HepG2 (cell line): ENCODE measurements around the gene PPIC.

ENCODE experiments used
- CBX2 ChIP-seq, 2 experiments: fragments of 200-600 bp in 1 of 2; sonication (generic); formaldehyde crosslinking in 1 of 2; IDR thresholded peaks; 2 replicates each; pipeline versions ENCODE4 v1.7.0 to v1.8.1; 2018 to 2022; ENCODE audit warnings: low read depth in 2 of 2, low read length in 1 of 2, mild to moderate bottlenecking in 1 of 2, missing genetic modification reagents in 1 of 2
- CEBPB ChIP-seq: IDR thresholded peaks from 2 replicates; pipeline ENCODE4 v1.6.1; 2011; ENCODE audit warnings: low read depth, low read length, improper control_type of control experiment, borderline replicate concordance
- JARID2 ChIP-seq: sonication (generic); formaldehyde crosslinking; IDR thresholded peaks from 2 replicates; pipeline ENCODE4 v1.8.1; 2023; ENCODE audit warnings: missing genetic modification reagents, inconsistent platforms; ENCODE audit not compliant: insufficient replicate concordance
- JUND ChIP-seq: sonication (generic); formaldehyde crosslinking; IDR thresholded peaks from 2 replicates; pipeline ENCODE4 v1.8.0; 2022; ENCODE audit warnings: mild to moderate bottlenecking, missing genetic modification reagents
- KDM1A ChIP-seq: IDR thresholded peaks from 2 replicates; pipeline ENCODE4 v1.6.1; 2016; ENCODE audit warnings: missing compliant biosample characterization
- KIAA2018 ChIP-seq: sonication (generic); formaldehyde crosslinking; IDR thresholded peaks from 2 replicates; pipeline ENCODE4 v1.5.0; 2020; ENCODE audit warnings: mild to moderate bottlenecking, missing genetic modification reagents, borderline replicate concordance
- MAX ChIP-seq: IDR thresholded peaks from 2 replicates; pipeline ENCODE4 v1.6.1; 2012; ENCODE audit warnings: inconsistent platforms
- NFE2 ChIP-seq: sonication (generic); formaldehyde crosslinking; IDR thresholded peaks from 2 replicates; pipeline ENCODE4 v1.4.0; 2020; ENCODE audit warnings: missing genetic modification reagents
- PRDM4 ChIP-seq: sonication (generic); formaldehyde crosslinking; IDR thresholded peaks from 2 replicates; pipeline ENCODE4 v1.9.0; 2021; ENCODE audit warnings: missing genetic modification reagents, borderline replicate concordance
- REST ChIP-seq, 2 experiments: IDR thresholded peaks; 2 replicates each; pipeline ENCODE4 v1.6.1; 2011 to 2012; ENCODE audit warnings: low read length in 2 of 2, borderline replicate concordance in 1 of 2, low read depth in 1 of 2, mild to moderate bottlenecking in 1 of 2, moderate library complexity in 1 of 2
- TCF7 ChIP-seq: sonication (generic); IDR thresholded peaks from 2 replicates; pipeline ENCODE4 v1.6.1; 2016; ENCODE audit warnings: antibody characterized with exemption, low read depth
- TERF1 ChIP-seq: sonication (generic); formaldehyde crosslinking; IDR thresholded peaks from 2 replicates; pipeline ENCODE4 v1.8.0; 2022; ENCODE audit warnings: mild to moderate bottlenecking, missing genetic modification reagents, moderate library complexity
- TOPORS ChIP-seq: sonication (generic); formaldehyde crosslinking; IDR thresholded peaks from 2 replicates; pipeline ENCODE4 v1.8.0; 2023; ENCODE audit warnings: mild to moderate bottlenecking, missing genetic modification reagents
- ZBTB43 ChIP-seq: sonication (generic); formaldehyde crosslinking; conservative IDR thresholded peaks from 2 replicates; pipeline ENCODE4 v1.4.0; 2020; ENCODE audit warnings: missing genetic modification reagents

GRCh38 chr5:123085638-123086286 is 49.2 kb upstream of the PPIC start:
- TF ChIP-seq KIAA2018 (CRISPR knock-in tag) (no peak), TOPORS (CRISPR knock-in tag) (no peak), ZBTB43 (CRISPR knock-in tag) (no peak), CBX2 (IDR thresholded peaks at IDR 0.05; ENCODE audit: low read depth, low read length) (no peak), CBX2 (CRISPR knock-in tag; IDR thresholded peaks at IDR 0.05; ENCODE audit: low read depth) (no peak), KDM1A (CRISPR knock-in tag) (no peak), NFE2 (no peak), JARID2 (CRISPR knock-in tag) (no peak), TERF1 (CRISPR knock-in tag) (no peak), MAX (no peak), CEBPB (no peak), JUND (no peak), REST (IDR thresholded peaks at IDR 0.05; ENCODE audit: borderline replicate concordance in 1 of 2, low read depth in 1 of 2, low read length in 2 of 2) (no peak), PRDM4 (no peak), TCF7 (no peak)
